GM12874 (cell line): ENCODE measurements around the gene SPO11.

ENCODE experiments used
- CTCF ChIP-seq: IDR thresholded peaks from 2 replicates; pipeline ENCODE4 v1.5.1; 2011; ENCODE audit warnings: low read depth, mild to moderate bottlenecking, control low read depth, low read length, moderate library complexity; ENCODE audit not compliant: insufficient read depth

SPO11 gene

DNA sequence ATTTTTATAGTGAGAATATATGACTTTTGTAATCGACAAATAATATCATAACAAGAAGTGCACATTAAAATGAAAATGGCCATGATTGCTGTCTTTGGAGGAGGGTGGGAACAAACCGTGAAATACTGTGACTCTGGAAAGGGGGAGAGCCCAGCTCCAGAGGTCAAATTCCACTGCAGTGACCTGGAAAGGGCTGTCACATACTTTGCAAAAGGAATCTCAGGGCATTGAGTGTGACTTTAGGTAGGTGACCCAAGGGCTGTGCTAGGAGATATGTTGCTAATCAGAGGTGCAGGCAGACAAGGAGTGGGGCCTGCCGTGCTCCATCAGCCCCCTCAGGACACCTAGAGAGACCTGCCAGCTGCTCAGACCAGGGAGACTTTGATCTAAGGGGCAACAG lies 35.1 kb upstream of the SPO11 start:
- no peak for TF ChIP-seq CTCF

DNA sequence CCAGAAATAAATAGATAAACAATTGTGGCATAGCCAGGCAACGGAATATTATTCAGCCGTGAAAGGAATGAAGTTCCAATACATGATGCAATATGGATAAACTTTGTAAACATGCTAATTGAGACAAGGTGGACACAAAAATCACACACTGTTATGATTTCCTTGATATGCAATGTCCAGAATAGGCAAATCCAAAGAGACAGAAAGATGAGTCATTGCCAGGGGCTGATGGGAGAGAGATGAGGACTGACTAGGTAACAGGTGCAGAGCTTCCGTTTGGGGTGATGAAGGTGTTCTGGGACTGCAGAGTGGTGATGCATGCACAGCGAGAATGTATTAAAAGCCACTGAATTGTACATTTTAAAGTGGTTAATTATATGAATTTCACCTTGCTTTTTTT lies 31.1 kb upstream of the SPO11 start:
- no peak for TF ChIP-seq CTCF

DNA sequence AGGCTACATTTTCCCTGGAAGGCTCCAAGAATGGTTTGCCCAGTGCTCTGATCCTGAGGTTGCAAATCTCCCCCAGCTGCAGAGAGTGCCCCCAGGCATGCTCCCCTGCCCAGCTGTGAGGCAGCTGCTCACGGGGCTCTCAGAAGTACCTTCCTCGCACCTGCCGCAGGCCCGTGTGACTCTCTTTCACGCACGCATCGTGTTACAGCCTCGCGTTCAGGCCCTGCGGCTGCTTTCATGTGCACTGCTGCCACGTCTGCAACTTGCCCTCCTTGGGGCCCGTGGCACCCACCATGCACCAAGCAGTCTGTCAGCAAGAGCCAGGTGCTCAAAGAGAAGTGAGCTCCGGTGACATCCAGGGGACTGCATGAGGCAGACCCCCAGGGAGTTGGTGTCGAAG lies 28.6 kb upstream of the SPO11 start:
- TF ChIP-seq CTCF, result no peak

DNA sequence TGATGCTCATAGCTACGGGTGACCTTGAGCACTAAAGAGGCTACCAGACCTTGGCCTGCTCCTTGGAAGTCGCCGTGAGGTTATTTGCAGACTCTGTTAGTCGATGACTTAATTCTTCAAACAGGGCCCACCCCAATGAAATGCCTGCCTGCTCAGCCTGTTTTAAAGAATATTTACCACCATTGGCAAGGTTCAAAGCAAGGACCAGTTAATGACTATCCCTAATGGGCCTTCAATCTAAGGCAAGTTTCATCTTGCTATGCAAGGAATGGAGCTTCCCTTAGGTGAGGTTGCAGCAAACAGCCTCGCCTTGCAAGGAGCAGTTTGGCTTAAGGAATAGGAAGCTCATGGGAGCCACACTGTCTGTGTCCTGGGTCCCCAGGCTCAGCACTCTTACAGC lies 22.9 kb upstream of the SPO11 start:
- TF ChIP-seq CTCF, result no peak

GRCh38 chr20:57308451-57309271 lies 20.9 kb upstream of the SPO11 start:
- no peak for TF ChIP-seq CTCF

- no peak for TF ChIP-seq CTCF
Measured at GRCh38 chr20:57309544-57310115, 20.0 kb upstream of the SPO11 start.

GRCh38 chr20:57310821-57311514 lies 18.6 kb upstream of the SPO11 start:
- TF ChIP-seq CTCF, result no peak
